ENCODE results near the gene HCRTR1.

DNA sequence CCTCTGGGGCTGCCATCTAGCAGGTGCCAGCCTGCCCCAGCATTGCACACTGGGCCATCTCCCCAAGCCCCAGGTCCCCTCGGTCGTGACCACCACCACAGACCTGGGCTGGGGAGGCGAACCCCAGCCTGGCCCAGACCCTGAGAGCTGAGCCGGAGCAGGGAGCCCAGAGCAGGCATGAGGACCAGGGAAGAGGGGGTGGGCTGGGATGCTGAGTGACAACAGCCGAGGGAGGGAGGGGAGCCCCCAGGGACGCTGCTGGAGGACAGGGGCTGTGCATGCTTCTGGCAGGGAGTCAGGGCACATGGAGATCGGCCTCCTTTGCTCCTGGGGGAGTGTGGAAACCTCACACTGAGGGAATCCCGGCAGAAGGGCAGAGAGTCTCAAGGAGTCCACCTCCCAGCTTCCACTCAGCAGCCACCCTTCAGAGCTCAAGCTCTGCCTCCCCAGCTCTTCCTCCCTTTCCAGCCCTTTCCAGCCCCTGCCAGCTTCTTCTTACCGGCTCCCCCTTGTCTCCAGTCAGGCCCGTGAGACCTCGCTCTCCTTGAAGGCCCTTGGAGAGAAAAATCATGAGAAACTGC is 50.9 kb downstream of the HCRTR1 start:
- TF ChIP-seq, protein P1, sequence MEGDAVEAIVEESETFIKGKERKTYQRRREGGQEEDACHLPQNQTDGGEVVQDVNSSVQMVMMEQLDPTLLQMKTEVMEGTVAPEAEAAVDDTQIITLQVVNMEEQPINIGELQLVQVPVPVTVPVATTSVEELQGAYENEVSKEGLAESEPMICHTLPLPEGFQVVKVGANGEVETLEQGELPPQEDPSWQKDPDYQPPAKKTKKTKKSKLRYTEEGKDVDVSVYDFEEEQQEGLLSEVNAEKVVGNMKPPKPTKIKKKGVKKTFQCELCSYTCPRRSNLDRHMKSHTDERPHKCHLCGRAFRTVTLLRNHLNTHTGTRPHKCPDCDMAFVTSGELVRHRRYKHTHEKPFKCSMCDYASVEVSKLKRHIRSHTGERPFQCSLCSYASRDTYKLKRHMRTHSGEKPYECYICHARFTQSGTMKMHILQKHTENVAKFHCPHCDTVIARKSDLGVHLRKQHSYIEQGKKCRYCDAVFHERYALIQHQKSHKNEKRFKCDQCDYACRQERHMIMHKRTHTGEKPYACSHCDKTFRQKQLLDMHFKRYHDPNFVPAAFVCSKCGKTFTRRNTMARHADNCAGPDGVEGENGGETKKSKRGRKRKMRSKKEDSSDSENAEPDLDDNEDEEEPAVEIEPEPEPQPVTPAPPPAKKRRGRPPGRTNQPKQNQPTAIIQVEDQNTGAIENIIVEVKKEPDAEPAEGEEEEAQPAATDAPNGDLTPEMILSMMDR (IDR thresholded peaks at IDR 0.05): no peak
- TF ChIP-seq POLR2AphosphoS5 (IDR thresholded peaks at IDR 0.05) (no peak), POLR2A (IDR thresholded peaks at IDR 0.05) (no peak)

Data from breast epithelium (tissue), 3 donors.